ENCODE data around the gene CDK5RAP2.

DNA sequence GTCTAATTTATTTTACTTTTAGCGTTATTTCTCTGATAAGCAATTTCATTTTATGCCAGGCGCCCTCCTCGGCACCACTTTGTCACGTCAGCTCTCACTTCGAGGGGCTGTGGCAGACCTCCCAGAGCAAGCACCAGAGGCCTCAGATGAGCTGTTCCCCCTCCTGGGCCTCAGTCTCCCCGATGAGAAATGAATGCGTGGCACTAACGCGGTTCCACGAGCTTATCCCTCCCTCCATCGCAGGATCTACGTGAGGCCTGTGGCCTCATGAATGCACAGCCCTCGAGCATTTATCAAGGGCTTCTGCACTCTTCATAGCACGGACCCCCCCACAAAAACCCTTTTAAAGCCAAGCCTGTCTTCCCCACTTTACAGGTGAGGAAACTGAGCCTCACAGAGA lies 205.2 kb downstream of the CDK5RAP2 start:
- TF ChIP-seq POLR2AphosphoS5 (IDR thresholded peaks at IDR 0.05; ENCODE audit: borderline replicate concordance, low read depth, low read length) (no peak), EZH2 (IDR thresholded peaks at IDR 0.05) (no peak)
